HS-27A (cell line): Measurements from ENCODE around the gene TWNK.

ENCODE experiments used
- DNase-seq: peaks from one replicate; pipeline ENCODE4 v3.0.0-alpha.2; 2012; ENCODE audit warnings: low read depth, missing footprints

The TWNK gene

GRCh38 chr10:100996678-100997359 lies 9.5 kb downstream of the TWNK start:
- DNase-seq, result no peak

- DNase-seq, result no peak
Observed at GRCh38 chr10:100997360-100998182, 10.2 kb downstream of the TWNK start.

- no peak for DNase-seq
Observed at GRCh38 chr10:100998183-100998990, 11.0 kb downstream of the TWNK start.

- DNase-seq, result no peak
Observed at GRCh38 chr10:100998991-100999741, 11.8 kb downstream of the TWNK start.

GRCh38 chr10:100999742-101000126 lies 12.4 kb downstream of the TWNK start, which contains the start of gene LZTS2:
TSS of gene LZTS2 (plus strand) at chr10:100999808. CDS start at chr10:101002539, 2,731 bp downstream.
- no peak for DNase-seq

GRCh38 chr10:101000127-101000914 lies 13.0 kb downstream of the TWNK start:
- DNase-seq, result no peak

GRCh38 chr10:101000915-101001658 lies 13.7 kb downstream of the TWNK start:
- no peak for DNase-seq

- DNase-seq, result no peak
Observed at GRCh38 chr10:101001659-101002035, 14.3 kb downstream of the TWNK start.

- DNase-seq, result no peak
Observed at GRCh38 chr10:101002456-101002855, 15.1 kb downstream of the TWNK start.

- DNase-seq, result no peak
Observed at GRCh38 chr10:101003639-101004206, 16.4 kb downstream of the TWNK start.

- no peak for DNase-seq
Observed at GRCh38 chr10:101005361-101005760, 18.0 kb downstream of the TWNK start.

- no peak for DNase-seq
Observed at GRCh38 chr10:101005869-101006567, 18.7 kb downstream of the TWNK start.

GRCh38 chr10:101006593-101007098 lies 19.3 kb downstream of the TWNK start:
- DNase-seq, result no peak

GRCh38 chr10:101007099-101007711 lies 19.9 kb downstream of the TWNK start:
- DNase-seq, result no peak

GRCh38 chr10:101007915-101008822 lies 20.8 kb downstream of the TWNK start:
- DNase-seq, result no peak

GRCh38 chr10:101008823-101009423 lies 21.6 kb downstream of the TWNK start:
- no peak for DNase-seq

GRCh38 chr10:101010329-101010728 lies 23.0 kb downstream of the TWNK start:
- DNase-seq, result no peak
